OCI-LY3 (cell line): ENCODE measurements around the gene PDE3A.

ENCODE experiments used
- H2AFZ ChIP-seq: fragments of 200-600, 300-600 bp; shearing (Covaris generic); 2 replicates; pipeline ENCODE4 v1.6.0; 2014; ENCODE audit warnings: antibody characterized with exemption, low read depth, low read length
- H3K27ac ChIP-seq: fragments of 200-600, 300-600 bp; sonication (generic); 2 replicates; pipeline ENCODE4 v1.5.1; 2014; ENCODE audit warnings: mild to moderate bottlenecking, low read length, moderate library complexity, mixed read lengths
- H3K27me3 ChIP-seq: fragments of 200-600, 300-600 bp; sonication (generic); 2 replicates; pipeline ENCODE4 v1.6.1; 2014; ENCODE audit warnings: low read depth, low read length, mixed read lengths
- H3K36me3 ChIP-seq: fragments of 200-600, 300-600 bp; sonication (generic); replicated peaks from 2 replicates; pipeline ENCODE3; 2014; ENCODE audit warnings: low read depth, low read length, mixed read lengths
- H3K4me1 ChIP-seq: fragments of 300-600, 200-600 bp; sonication (generic); 2 replicates; pipeline ENCODE4 v1.6.1; 2014; ENCODE audit warnings: low read length, mixed read lengths
- H3K4me2 ChIP-seq: fragments of 200-600, 300-600 bp; sonication (generic); 2 replicates; pipeline ENCODE4 v1.6.1; 2014; ENCODE audit warnings: low read length, mixed read lengths
- H3K4me3 ChIP-seq: fragments of 300-600, 200-600 bp; sonication (generic); 2 replicates; pipeline ENCODE4 v1.5.1; 2014; ENCODE audit warnings: antibody characterized with exemption, mild to moderate bottlenecking, low read length, moderate library complexity
- H3K79me2 ChIP-seq: fragments of 300-600, 200-600 bp; shearing (Covaris generic); 2 replicates; pipeline ENCODE4 v1.6.1; 2014; ENCODE audit warnings: mild to moderate bottlenecking, low read length, mixed read lengths
- H3K9ac ChIP-seq: fragments of 300-600, 200-600 bp; shearing (Covaris generic); 2 replicates; pipeline ENCODE4 v1.6.0; 2014; ENCODE audit warnings: mild to moderate bottlenecking, low read length, moderate library complexity
- H3K9me3 ChIP-seq: fragments of 200-600, 300-600 bp; shearing (Covaris generic); 2 replicates; pipeline ENCODE4 v1.6.1; 2014; ENCODE audit warnings: low read length, mixed read lengths; ENCODE audit not compliant: insufficient read depth
- H4K20me1 ChIP-seq: fragments of 200-600, 300-600 bp; sonication (generic); 2 replicates; pipeline ENCODE4 v1.6.1; 2016; ENCODE audit warnings: low read length, mixed read lengths; ENCODE audit not compliant: insufficient read depth
- EZH2phosphoT487 ChIP-seq: fragments of 200-600 bp; shearing (Covaris generic); IDR thresholded peaks from 2 replicates; pipeline ENCODE4 v1.6.1; 2018; ENCODE audit warnings: antibody characterized with exemption, mixed run types, low read depth
- TF ChIP-seq, protein P1 (sequence below): fragments of 200-600, 300-600 bp; sonication (generic); IDR thresholded peaks from 2 replicates; pipeline ENCODE4 v1.5.1; 2014; ENCODE audit warnings: antibody characterized with exemption, low read length, low read depth

PDE3A gene

DNA sequence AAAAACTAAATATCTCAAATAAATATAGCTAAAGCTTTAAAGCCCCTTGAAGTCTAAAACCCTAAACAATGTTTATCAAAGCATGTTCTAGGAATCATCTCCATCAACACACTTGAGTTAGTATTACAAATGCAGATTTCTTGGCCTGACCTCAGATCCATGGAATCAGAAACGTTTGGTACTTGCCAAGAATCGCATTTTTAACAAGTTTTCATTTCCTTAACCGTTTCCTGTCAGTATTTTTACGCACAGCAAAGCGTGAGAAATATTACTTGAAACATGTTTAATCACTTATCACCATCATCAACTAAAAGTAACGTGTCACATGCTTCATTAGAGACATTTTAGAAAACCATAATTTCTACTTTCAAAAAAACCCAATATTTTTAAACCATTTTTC lies 336.5 kb downstream of the PDE3A start:
- no peak overlapping the region for H3K4me2 ChIP-seq

DNA sequence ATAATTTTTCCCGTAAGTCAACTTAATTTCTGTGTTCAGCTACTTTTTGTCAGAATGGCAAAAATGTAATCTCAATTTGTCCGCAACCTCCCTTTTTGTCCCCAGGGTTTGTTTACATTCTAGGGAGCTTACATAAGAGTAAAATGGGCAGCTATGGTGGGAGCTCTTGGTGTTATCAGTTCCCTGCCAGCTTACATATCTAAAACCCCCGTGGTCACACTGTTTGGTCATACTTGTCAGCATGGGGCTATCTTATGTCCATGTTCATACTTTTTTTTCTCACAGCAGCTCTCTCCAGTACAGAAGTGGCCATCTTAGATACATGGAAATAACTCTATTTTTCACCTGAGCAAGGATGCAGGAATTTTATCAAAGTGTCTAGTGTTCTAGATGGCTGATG lies 343.5 kb downstream of the PDE3A start:
- Histone ChIP-seq H3K9ac (no peak overlapping the region), H3K9me3 (no peaks in the 10 kb centered on the region), H2AFZ (no peak overlapping the region), H3K79me2 (no peaks in the 10 kb centered on the region), H4K20me1 (no peaks in the 10 kb centered on the region), H3K27ac (no peak overlapping the region), H3K27me3 (no peaks in the 10 kb centered on the region), H3K4me1 (peaks cover 8% of the 10 kb centered on the region), H3K4me2 (no peak overlapping the region), H3K4me3 (no peak overlapping the region), H3K36me3 (no peaks in the 10 kb centered on the region)
- TF ChIP-seq EZH2phosphoT487 = no peak
- TF ChIP-seq, protein P1, sequence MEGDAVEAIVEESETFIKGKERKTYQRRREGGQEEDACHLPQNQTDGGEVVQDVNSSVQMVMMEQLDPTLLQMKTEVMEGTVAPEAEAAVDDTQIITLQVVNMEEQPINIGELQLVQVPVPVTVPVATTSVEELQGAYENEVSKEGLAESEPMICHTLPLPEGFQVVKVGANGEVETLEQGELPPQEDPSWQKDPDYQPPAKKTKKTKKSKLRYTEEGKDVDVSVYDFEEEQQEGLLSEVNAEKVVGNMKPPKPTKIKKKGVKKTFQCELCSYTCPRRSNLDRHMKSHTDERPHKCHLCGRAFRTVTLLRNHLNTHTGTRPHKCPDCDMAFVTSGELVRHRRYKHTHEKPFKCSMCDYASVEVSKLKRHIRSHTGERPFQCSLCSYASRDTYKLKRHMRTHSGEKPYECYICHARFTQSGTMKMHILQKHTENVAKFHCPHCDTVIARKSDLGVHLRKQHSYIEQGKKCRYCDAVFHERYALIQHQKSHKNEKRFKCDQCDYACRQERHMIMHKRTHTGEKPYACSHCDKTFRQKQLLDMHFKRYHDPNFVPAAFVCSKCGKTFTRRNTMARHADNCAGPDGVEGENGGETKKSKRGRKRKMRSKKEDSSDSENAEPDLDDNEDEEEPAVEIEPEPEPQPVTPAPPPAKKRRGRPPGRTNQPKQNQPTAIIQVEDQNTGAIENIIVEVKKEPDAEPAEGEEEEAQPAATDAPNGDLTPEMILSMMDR = no peak

More for the DNA sequence above, 336.5 kb downstream of the PDE3A start:
- Histone ChIP-seq H3K9me3 (no peaks in the 10 kb centered on the region), H4K20me1 (no peaks in the 10 kb centered on the region), H2AFZ (no peak overlapping the region), H3K79me2 (no peaks in the 10 kb centered on the region), H3K27ac (no peak overlapping the region), H3K4me1 (no peaks in the 10 kb centered on the region), H3K9ac (no peak overlapping the region), H3K4me3 (no peak overlapping the region), H3K27me3 (no peaks in the 10 kb centered on the region), H3K36me3 (no peaks in the 10 kb centered on the region)
- TF ChIP-seq EZH2phosphoT487 = no peak
- TF ChIP-seq, protein P1 = no peak

- H2AFZ ChIP-seq = no peak overlapping the region
- no peak overlapping the region for H3K4me3 ChIP-seq
- no peak overlapping the region for H3K4me2 ChIP-seq
- TF ChIP-seq, protein P1 = peak; percentile 52
- TF ChIP-seq EZH2phosphoT487 = no peak
- peaks cover 8% of the 10 kb centered on the region for H3K4me1 ChIP-seq
- no peak overlapping the region for H3K27ac ChIP-seq
- H3K9ac ChIP-seq = no peak overlapping the region
- no peaks in the 10 kb centered on the region for H3K27me3 ChIP-seq
- H3K36me3 ChIP-seq = no peaks in the 10 kb centered on the region
- H4K20me1 ChIP-seq = no peaks in the 10 kb centered on the region
- no peaks in the 10 kb centered on the region for H3K9me3 ChIP-seq
- H3K79me2 ChIP-seq = no peaks in the 10 kb centered on the region
Measured at GRCh38 chr12:20716037-20716436, 347.7 kb downstream of the PDE3A start.

- H3K36me3 ChIP-seq = no peaks in the 10 kb centered on the region
- no peaks in the 10 kb centered on the region for H3K79me2 ChIP-seq
- no peak overlapping the region for H3K4me2 ChIP-seq
- peaks cover 8% of the 10 kb centered on the region for H3K4me1 ChIP-seq
- TF ChIP-seq, protein P1 = no peak
- no peak for TF ChIP-seq EZH2phosphoT487
- H3K9ac ChIP-seq = no peak overlapping the region
- H3K4me3 ChIP-seq = no peak overlapping the region
- no peak overlapping the region for H2AFZ ChIP-seq
- H3K27ac ChIP-seq = no peak overlapping the region
- H4K20me1 ChIP-seq = no peaks in the 10 kb centered on the region
- H3K9me3 ChIP-seq = no peaks in the 10 kb centered on the region
- no peaks in the 10 kb centered on the region for H3K27me3 ChIP-seq
Measured at GRCh38 chr12:20716985-20717384, 348.6 kb downstream of the PDE3A start.
